Cerebellar cortex (tissue), 1 donor: Measurements from ENCODE around the gene NLK.

ENCODE experiments used
- DNase-seq: peaks from one replicate; pipeline ENCODE4 v3.0.0-alpha.2; 2015; ENCODE audit warnings: low spot score

Gene NLK

GRCh38 chr17:28113269-28113668, 70.8 kb downstream of the NLK start:
- DNase-seq, result no peak

- no peak for DNase-seq
These were observed 72.6 kb downstream of the NLK start for GRCh38 chr17:28115046-28115445.

GRCh38 chr17:28117304-28117703, 74.8 kb downstream of the NLK start:
- no peak for DNase-seq

GRCh38 chr17:28118362-28118761, 75.9 kb downstream of the NLK start:
- no peak for DNase-seq

- no peak for DNase-seq
These were observed 76.6 kb downstream of the NLK start for GRCh38 chr17:28119046-28119445.

- no peak for DNase-seq
These were observed 77.1 kb downstream of the NLK start for GRCh38 chr17:28119560-28119959.

- DNase-seq, result no peak
These were observed 78.3 kb downstream of the NLK start for GRCh38 chr17:28120766-28121165.

GRCh38 chr17:28124962-28125361, 82.5 kb downstream of the NLK start:
- no peak for DNase-seq

GRCh38 chr17:28125526-28126378, 83.3 kb downstream of the NLK start:
- DNase-seq, result no peak

GRCh38 chr17:28127196-28127595, 84.7 kb downstream of the NLK start:
- DNase-seq, result no peak

- no peak for DNase-seq
These were observed 86.3 kb downstream of the NLK start for GRCh38 chr17:28128779-28129178.

GRCh38 chr17:28130472-28130871, 88.0 kb downstream of the NLK start:
- DNase-seq, result no peak

GRCh38 chr17:28131599-28131998, 89.1 kb downstream of the NLK start:
- DNase-seq, result no peak

- DNase-seq, result no peak
These were observed 91.1 kb downstream of the NLK start for GRCh38 chr17:28133562-28133970.

- no peak for DNase-seq
These were observed 94.4 kb downstream of the NLK start for GRCh38 chr17:28136923-28137322.

- no peak for DNase-seq
These were observed 97.3 kb downstream of the NLK start for GRCh38 chr17:28139822-28140221.

GRCh38 chr17:28141313-28141712, 98.8 kb downstream of the NLK start:
- no peak for DNase-seq

- no peak for DNase-seq
These were observed 99.3 kb downstream of the NLK start for GRCh38 chr17:28141773-28142172.

GRCh38 chr17:28142305-28142704, 99.8 kb downstream of the NLK start:
- no peak for DNase-seq

GRCh38 chr17:28144019-28144418, 101.5 kb downstream of the NLK start:
- DNase-seq, result no peak

GRCh38 chr17:28145348-28145747, 102.9 kb downstream of the NLK start:
- DNase-seq, result no peak

- no peak for DNase-seq
These were observed 104.5 kb downstream of the NLK start for GRCh38 chr17:28147017-28147416.

- DNase-seq, result no peak
These were observed 108.5 kb downstream of the NLK start for GRCh38 chr17:28151001-28151400.

- DNase-seq, result no peak
These were observed 111.7 kb downstream of the NLK start for GRCh38 chr17:28154214-28154613.
